8988T (cell line): ENCODE measurements around the gene SEC14L6.

Source experiments
- DNase-seq: peaks from one replicate; pipeline ENCODE4 v3.0.0; 2011

The SEC14L6 gene

DNA sequence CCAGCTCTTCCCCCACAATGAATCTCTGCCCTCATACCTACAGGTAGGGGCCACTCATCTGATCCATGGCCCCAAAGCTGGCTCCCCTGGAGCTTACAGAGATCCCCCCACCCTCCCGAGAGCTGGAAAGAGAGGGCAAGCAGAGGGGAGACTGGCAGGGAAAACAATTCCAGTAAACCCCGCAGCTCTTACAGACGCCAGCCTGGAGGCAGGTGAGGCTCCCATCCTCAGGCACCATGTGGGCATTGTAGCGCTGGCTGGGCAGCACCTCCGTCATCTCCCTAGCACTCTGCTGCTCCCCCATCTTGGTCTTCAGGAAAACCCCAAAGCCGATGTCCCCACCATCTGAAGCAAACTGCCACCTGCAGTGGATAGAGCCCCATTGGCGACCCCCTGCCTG lies 55.2 kb downstream of the SEC14L6 start:
- no peak for DNase-seq

DNA sequence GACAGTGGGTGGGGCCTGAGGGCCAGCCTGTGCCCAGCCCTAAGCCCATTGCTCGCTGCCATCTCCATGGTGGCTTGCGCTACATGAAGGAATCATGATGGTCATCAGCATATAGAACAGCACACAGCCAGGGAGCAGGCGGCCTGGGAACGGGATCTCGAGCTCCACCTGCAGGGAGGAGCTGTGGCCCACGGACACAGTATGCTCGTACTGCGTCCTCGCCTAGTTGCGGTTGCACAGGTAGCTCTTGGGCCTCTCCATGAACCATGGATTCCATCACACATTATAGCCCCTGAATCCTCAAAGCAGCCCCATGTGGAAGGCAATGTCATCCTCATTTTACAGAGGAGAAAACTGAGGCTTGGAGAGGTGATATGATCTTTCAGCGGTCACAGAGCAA lies 56.1 kb downstream of the SEC14L6 start:
- peak; percentile 38 for DNase-seq

- DNase-seq = no peak
Observed at GRCh38 chr22:30488121-30488520, 58.4 kb downstream of the SEC14L6 start.

GRCh38 chr22:30486661-30487115 lies 59.9 kb downstream of the SEC14L6 start:
- DNase-seq = no peak

- DNase-seq = no peak
Observed at GRCh38 chr22:30486118-30486517, 60.4 kb downstream of the SEC14L6 start.

DNA sequence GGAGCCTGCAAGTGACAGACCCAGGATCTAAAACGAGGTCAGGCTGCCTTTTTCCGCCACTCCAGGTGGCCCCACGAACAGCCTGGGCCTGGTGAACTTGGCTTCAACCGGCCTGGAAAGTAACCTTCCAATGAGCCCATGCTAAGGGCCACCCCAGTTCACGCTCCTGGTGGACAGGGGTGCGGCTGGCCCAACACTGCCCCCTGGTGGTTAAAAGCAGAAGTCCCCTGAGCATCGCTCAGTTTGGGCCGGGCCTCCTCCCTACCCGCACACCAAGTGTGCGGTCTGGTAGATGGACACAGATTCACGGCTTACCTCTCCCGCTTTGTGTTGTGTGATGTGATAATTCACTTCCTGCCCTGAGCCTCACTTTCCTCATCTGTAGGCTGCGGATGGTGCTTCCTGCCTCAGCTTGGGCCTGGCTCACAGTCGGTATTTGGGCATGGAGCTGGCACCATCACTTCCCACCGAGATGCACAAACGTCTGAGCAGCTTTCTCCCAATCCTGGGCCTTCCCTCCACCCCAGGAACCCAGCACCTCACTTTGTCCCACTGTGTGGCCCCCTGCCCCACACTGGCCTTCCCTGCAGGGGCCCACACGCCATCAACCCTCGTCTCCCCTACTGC lies 61.1 kb downstream of the SEC14L6 start:
- peak; percentile 85 for DNase-seq

GRCh38 chr22:30483169-30483568 lies 63.4 kb downstream of the SEC14L6 start:
- DNase-seq = no peak

GRCh38 chr22:30481711-30482110 lies 64.8 kb downstream of the SEC14L6 start:
- DNase-seq = no peak

DNA sequence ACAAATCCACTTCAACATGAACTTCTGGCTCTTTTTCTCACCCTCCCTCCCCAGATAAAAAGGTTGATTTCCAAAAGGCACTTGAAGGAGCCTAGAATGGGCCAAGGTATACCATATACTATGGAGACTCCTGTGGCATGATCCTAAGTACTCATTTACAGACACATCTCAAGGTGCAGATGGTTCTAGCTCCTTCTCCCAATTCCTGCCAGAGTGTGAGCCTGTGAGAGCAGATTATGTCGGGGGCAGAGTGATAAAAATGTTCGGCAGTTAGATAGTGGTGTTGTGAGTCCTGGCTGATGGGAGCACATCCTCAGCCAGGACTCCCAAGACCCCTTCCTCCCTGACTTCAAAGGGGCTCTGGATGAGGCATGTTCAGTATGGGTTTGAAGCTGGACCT lies 66.6 kb downstream of the SEC14L6 start:
- no peak for DNase-seq

GRCh38 chr22:30474683-30475424 lies 71.7 kb downstream of the SEC14L6 start:
- DNase-seq = no peak

DNA sequence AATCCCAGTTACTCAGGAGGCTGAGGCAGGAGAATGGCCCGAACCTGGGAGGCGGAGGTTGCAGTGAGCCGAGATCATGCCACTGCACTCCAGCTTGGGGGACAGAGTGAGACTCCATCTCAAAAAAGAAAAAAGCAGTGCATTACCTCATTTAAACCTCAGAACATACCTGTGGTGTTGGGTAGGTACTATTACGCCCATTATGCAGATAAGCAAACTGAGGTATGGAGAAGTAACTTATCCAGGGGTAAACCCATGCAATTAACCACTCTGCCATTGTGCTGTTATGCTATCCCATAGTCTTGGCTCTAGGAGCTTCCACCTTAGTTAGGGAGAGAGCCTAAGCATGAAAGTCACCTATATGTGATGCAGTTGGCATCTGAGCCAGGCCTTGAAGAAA lies 72.4 kb downstream of the SEC14L6 start:
- DNase-seq = no peak

- DNase-seq = no peak
Observed at GRCh38 chr22:30472994-30473720, 73.4 kb downstream of the SEC14L6 start.
